HG02870 (cell line): ENCODE measurements around the gene SYNGR1.
"Not testable (repeated sequence)": the region's sequence is repeated elsewhere in the genome, so short reads cannot be mapped to it uniquely, and the experiment has no call there.

Experiments used
- ATAC-seq: cut with Tn5 transposase; IDR thresholded peaks from one replicate; pipeline ENCODE4 v1.9.1; 2021; ENCODE audit warnings: mild to moderate bottlenecking, moderate library complexity; ENCODE audit not compliant: unreplicated experiment

Gene SYNGR1

GRCh38 chr22:39316440-39317083, 33.2 kb upstream of the SYNGR1 start:
- no peak for ATAC-seq

GRCh38 chr22:39317084-39317774, 32.6 kb upstream of the SYNGR1 start:
- no peak for ATAC-seq

DNA sequence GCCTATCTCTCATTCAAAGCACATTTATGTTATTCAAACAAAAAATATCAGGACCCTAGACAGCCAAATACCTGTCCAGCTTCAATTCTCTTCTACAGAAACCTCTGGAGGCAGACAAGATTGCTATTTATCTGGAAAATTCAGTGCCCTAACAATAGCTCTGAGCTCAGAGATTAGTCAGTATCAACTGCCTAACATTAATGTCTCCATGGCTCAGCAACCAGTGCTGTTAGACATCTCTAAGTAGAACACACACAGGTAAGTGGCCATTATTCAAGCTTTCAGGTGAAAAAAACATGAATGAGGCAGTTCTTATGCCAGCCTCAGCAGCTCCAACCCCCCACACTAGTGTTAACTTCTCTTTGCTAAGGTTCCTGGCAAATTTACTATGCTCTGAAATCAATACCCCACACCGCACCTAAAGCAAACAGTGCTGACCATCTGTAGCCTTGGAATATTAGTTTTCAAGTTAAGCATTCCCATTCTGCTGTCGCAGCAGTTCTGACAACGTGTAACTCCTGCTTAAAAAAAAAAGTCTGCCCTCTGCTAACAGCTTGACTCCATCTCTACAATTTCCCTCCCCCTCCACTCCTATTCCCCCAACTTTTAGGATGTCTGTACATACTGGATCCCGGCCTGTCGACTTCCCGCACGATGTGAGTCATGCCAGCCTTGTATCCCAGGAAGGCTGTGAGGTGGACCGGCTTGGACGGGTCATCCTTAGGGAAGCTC, 31.9 kb upstream of the SYNGR1 start:
- no peak for ATAC-seq

DNA sequence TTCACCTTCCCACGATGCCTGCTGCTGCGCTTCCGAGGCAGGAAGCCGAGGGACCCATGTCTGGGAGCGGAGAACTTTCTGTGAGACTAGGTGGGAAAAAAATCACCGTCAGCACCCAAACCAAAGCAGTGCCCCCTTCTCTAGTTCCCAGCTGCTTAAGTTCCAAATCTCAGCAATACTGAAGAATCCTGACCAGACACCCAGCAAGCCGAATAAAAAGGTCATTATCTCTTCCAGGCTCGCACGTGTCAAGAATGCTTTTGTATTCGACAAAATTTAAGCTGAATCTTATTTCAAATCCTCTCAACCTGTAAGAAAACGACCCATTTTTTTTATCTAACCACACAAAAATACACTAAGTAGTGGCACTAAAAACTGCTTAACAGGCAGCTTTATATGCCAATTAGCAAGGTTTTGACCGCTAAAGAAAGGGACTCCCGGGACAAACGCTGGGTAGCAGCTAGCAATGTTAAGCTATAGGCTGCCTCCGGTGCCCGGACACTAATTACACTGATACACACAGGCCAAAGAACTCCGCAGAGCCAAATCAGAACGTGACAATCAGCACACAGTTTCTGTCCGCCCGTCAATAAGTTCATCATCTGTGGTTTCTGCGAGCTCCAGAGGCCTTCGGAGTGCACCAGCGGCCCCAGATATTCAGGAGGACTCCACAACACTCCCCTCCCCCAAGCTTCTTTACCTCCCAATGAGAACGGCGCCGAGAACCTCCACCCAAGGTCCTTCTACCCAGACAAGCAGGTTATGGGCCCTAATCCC, 31.1 kb upstream of the SYNGR1 start:
- peak; percentile 14 for ATAC-seq

- peak; percentile 82 for ATAC-seq
These were observed 30.3 kb upstream of the SYNGR1 start, which contains the start of gene RPL3 for GRCh38 chr22:39319284-39320022. Gene RPL3 (minus strand): TSS chr22:39319623. CDS start chr22:39319597, 26 bp downstream.

DNA sequence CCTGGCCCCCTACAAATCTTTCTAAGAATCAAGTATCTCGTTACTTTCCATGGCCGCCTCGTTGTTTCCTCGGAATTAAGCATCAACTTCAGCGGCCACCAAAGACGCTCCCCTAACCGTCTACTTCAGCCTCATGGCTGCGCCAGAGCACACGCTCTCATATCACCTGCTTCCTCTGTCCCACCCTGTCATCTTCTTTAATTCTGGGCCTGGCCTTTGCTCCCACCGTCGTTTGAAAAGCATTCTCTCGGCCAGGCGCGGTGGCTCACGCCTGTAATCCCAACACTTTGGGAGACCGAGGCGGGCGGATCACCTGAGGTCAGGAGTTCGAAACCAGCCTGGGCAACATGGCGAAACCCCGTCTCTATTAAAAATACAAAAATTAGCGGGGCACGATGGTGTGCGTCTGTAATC, 29.2 kb upstream of the SYNGR1 start:
- not testable (repeated sequence) for ATAC-seq

DNA sequence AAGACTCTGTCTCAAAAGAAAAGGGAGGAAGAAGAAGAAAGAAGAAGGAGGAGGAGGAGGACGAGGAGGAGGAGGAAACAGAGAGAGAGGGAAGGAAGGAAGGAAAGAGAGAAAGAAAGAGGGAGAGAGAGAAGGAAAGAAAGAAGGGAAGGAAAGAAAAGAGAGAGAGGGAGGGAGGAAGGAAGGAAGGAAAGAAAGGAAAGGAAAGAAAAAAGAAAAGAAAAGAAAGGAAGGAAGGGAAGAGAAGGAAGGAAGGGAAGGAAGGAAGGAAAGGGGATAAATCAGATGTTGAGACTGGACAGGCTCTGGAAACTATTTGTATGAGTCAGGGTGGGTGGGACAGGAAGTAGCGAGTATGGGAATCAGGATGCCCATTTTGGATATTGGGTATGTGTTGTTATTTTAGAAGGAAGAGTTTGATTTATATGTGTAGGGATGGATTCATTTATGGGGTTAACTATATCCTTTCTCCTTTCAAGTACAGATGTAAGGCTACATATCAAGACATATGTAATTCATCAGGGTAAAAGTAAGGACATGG, 24.3 kb upstream of the SYNGR1 start:
- ATAC-seq: no peak

DNA sequence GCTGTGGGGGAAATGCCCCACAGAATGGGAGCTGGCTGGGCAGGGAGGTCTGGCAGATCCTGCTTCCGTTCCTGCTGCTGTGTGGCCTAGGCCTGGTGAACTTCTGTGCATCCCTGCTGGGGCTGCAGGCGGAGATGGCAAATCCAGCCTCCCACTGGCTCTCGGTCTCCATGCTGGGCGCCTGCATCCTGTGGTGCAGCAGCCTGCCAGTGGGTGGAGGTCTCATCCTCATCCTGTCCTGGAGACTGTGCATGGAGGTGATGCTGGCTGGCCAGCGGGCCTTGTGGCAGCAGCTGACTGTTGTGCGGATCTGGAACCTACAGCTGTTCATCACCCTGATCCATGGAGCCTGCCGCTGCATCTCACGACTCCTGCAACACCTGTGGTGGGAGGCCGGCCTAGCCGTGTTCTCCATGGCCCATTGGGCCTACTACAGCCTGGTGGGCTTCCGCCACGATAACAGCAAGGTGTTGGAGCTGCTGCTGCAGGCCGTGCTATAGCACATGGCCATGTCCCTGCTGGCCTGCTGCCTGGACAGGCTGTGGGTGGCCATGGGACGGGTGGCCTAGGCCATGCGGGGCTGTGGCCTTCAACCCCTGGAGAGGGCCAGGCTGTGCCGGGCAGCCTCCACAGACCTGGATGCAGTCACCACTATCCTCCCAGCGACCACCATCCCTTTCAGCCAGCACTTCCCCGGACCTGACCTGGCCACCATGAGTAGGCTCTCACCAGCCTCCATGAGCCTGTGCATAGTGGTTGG, 21.6 kb upstream of the SYNGR1 start:
- no peak for ATAC-seq

DNA sequence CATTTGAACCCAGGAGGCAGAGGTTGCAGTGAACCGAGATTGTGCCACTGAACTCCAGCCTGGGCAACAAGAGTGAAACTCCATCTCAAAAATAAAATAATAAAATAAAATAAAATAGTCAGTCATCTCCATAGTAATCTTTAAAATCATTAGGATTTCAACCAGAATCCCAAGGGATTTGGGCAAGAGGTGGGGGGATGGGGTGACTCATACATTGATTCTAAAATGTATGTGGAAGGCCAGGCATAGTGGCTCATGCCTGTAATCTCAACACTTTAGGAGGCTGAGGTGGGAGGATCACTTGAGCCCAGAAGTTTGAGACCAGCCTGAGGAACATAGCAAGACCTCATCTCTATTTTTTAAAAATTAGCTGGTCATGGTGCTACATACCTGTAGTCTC, 19.2 kb upstream of the SYNGR1 start:
- not testable (repeated sequence) for ATAC-seq

- no peak for ATAC-seq
These were observed 17.2 kb upstream of the SYNGR1 start for GRCh38 chr22:39332441-39333064.

DNA sequence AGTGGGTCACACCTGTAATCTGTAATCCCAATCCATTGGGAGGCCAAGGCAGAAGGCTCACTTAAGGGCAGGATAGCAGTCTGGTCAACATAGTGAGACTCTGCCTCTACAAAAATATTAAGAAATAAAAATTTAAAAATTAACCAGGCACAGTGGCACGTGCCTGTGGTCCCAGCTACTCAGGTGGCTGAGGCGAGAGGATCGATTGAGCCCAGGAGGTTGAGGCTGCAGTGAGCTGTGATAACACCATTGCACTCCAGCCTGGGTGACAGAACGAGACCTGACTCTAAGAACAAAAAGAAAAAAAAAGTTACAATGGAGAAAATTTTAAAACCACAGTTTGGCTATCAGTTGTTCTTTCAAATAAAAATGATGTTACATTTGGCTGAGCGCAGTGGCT, 13.4 kb upstream of the SYNGR1 start:
- no peak for ATAC-seq

GRCh38 chr22:39339775-39340174, 10.0 kb upstream of the SYNGR1 start:
- ATAC-seq: not testable (repeated sequence)

DNA sequence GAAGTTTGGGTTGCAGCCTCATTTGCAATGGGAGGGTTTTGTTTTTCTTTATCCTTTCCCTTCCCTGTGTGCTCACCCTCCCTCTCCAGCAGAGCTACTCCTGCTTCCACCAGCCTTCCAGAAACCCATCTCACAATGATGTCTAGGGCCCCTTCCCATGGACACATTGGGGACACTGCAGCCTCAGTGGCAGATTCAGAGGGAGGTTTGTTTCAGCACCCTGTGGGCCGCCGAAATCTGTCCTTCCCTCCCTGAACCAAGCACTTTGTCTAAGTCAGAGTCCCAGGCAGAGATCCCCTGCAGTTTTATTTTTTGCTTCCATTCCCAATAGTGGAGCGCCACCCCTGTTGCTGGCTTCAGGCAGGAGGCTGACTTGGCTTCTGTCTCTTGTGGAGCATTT, 8.6 kb upstream of the SYNGR1 start:
- ATAC-seq: no peak

GRCh38 chr22:39343259-39344045, 6.3 kb upstream of the SYNGR1 start:
- no peak for ATAC-seq

DNA sequence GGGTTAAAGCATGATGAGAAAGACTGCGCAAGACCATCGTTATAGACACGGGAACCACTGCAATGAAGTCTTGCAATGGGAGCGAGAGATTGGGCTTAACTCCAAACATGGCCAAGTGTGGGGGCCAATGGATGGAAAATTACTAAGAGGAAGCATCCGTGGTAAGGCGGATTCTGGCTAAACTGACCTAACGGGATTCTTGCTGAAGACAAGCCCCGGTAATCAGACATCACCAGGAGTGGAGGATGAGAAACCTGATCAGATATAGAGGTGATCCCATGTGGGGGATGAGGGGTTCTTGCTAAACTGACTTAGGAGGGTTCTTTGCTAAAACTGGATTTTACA, 5.8 kb upstream of the SYNGR1 start:
- no peak for ATAC-seq

DNA sequence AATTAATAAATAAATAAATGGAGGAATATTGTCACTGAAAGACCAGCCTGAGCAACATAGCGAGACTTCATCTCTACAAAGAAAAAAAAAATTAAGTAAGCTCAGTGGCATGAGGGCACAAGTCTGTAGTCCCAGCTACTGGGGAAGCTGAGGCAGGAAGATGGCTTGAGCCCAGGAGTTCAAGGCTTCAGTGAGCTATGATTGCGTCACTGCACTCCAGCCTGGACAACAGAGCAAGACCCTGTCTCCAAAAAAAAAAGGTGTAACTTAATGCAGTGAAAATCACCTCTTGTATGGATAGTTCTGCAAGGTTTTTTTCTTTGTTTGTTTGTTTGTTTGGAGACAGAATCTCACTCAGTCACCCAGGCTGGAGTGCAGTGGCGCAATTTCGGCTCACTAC, 4.6 kb upstream of the SYNGR1 start:
- no peak for ATAC-seq

DNA sequence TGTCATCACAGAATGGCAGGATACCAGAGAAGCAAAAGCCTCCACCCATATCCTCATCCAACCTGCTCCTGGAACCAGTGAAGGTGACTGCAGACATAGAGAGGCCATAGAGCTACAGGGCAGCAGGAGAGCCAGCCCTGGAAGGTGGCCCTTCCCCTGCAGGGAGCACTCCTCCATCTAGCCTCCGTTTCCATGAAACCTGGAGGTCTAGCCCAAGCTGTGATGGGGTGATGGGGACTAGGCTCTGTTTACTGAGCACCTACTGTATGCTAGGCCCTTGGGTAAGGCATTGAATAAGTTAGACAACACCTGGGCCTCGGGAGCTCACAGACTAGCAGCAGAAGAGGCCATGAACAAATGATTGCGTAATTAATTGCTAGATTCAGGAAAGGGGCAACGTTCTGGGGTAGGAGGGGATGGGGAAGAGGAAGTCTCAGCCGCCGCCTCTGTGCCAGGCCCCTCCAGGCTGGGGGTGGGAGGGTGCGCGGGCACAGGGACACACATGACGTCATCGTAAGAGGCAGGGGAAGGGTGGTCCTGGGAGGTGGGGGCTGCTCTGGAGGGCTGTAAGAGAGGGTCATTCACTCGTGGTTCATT, 784 bp upstream of the SYNGR1 start:
- no peak for ATAC-seq

- no peak for ATAC-seq
These were observed 255 bp upstream of the SYNGR1 start for GRCh38 chr22:39349506-39349966.
